HK-2 (cell line): ENCODE measurements around the gene POC5.
"Not testable (repeated sequence)": the region's sequence is repeated elsewhere in the genome, so short reads cannot be mapped to it uniquely, and the experiment has no call there.

Experiments used
- DNase-seq: peaks from one replicate; pipeline ENCODE4 v3.0.0-alpha.2; 2018; ENCODE audit not compliant: unreplicated experiment

POC5 gene

GRCh38 chr5:75717082-75717922 is at the start of gene POC5:
Gene POC5 (minus strand): TSS chr5:75717437. CDS start chr5:75712937, 4,500 bp downstream.
- DNase-seq = peak; percentile 92

- DNase-seq = no peak
Measured at GRCh38 chr5:75758116-75758515, 40.9 kb upstream of the POC5 start.

DNA sequence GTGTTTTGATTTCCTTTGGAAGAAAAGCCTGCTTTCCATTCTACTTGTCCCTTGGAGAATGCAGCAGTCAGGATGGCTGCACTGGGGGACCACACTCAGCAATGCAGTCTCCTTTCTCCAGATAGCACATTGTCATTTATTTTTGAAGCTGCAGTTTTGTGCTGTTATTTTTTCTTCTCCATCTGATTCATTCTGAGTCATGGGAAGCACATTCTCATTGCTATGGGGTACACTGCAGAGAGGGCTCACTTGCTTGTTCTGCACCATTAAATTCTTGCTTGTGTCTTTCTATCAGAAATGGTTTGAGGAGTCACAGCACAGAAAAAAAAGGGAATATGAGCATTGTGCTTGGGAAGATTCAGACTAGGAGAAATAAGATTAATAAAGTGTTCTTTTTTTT is 39.7 kb upstream of the POC5 start:
- DNase-seq = no peak

DNA sequence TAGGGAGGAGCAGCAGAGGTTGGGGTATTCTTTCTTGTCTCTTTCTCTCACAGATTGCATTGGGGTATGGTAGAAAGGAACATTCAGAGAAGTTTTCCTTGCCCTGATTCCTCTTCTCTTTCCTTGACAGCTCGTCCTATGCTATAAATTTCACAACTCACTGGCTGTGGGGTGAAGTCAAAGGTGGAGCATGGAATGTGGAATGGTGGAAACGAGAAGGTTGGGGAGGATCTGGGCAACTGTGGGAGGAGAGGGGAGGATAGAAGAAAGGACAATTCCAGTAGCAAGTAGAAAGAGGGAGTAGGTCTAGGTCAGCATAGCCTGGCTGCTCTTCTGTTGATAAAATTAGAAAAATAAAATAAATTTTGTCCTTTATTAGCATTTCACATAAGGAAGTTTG is 39.0 kb upstream of the POC5 start:
- no peak for DNase-seq

GRCh38 chr5:75753182-75753581 is 35.9 kb upstream of the POC5 start:
- no peak for DNase-seq

DNA sequence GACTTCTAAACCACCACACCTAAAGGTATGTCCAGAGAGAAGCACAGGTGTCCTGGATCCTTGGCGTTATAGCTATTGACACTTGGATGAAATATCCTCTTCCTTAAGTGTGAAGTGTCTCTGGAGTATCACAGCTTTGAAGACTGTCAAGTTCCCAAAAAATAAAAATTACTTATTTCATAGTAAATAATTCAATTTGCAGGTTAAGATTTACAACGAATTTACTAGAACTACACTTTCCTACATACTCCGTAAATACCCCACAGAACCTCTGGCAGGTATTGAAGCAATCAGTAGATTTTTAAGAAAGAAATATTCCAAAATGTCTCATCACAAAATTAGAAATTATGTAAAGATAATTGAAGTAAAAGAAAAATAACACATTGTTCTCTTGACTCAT is 27.1 kb upstream of the POC5 start:
- no peak for DNase-seq

DNA sequence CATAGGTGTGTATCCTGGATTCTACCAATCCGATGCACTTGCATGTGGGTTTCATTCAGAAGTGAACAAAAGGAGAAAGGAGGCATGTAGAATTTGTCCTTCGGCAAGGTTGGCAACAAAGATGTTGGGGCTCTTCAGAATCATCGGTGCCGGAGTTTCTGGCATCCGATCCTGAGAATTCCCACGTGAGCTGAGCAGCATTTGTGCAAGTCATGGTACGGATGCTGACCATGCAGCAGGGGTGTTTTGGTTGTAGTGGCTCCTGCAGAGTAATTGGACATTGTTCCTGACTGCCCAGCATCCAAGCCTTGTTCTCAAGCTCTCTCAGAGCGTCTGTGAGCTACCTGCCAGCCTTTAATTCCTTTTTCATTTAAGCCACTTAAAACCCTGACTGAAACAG is 19.0 kb upstream of the POC5 start:
- no peak for DNase-seq

- DNase-seq = no peak
Measured at GRCh38 chr5:75734913-75735789, 17.9 kb upstream of the POC5 start.

GRCh38 chr5:75733767-75734166 is 16.5 kb upstream of the POC5 start:
- DNase-seq = no peak

- DNase-seq = not testable (repeated sequence)
Measured at GRCh38 chr5:75731515-75731914, 14.3 kb upstream of the POC5 start.

- DNase-seq = no peak
Measured at GRCh38 chr5:75729321-75729720, 12.1 kb upstream of the POC5 start.

DNA sequence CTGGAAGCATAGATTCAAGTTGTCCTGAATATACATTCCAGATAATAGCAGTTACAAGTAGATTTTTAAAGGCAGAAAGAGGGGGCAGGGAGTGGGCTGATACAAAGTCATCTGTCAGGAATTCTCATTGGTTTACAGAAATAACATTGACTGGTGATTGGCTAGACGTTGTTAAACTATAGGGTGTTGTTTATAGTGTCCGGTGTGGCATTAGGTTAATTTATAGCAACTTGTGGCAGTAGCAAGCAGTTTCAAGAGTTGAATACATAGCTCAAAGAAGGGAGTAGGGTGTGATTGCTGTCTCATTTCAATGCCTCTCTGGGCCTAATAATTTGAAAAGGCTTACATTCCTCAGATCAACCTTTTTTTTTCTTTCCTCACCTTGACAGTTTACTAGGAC is 10.7 kb upstream of the POC5 start:
- no peak for DNase-seq

GRCh38 chr5:75726224-75726623 is 9.0 kb upstream of the POC5 start:
- not testable (repeated sequence) for DNase-seq

DNA sequence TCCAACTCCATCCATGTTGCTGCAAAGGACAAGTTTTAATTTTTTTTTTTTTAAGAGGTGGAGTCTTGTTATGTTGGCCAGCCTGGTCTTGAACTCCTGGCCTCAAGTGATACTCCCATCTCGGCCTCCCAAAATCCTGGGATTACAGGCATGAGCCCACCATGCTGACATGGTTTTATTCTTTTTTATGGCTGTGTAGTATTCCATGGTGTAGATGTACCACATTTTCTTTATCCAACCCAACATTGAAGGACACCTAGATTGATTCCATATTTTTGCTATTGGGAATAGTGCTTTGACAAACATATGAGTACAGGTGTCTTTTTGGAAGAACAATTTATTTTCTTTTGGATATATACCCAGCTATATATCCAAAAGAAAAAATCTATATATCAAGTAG is 6.1 kb upstream of the POC5 start:
- no peak for DNase-seq

DNA sequence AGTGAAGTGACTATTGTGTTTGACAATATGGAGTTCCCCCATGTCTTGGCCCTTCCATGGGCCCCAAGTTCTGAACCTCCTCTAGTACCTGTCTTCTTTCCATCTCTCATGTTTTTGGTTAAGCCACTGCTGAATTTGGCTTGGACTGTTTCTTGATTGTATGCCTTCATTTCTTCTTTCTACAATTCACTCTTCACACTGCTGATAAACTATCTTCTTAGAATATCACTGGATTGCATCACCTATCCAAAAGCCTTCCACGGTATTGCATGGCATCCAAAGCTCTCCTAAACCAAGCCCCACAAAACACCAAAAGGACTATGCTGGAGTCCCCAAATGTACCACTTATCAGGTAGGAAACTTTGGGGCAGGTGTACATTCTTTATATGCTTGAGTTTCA is 4.3 kb upstream of the POC5 start:
- DNase-seq = no peak

- no peak for DNase-seq
Measured at GRCh38 chr5:75720882-75721281, 3.6 kb upstream of the POC5 start.

GRCh38 chr5:75716715-75717081 is 539 bp downstream of the POC5 start:
- no peak for DNase-seq

DNA sequence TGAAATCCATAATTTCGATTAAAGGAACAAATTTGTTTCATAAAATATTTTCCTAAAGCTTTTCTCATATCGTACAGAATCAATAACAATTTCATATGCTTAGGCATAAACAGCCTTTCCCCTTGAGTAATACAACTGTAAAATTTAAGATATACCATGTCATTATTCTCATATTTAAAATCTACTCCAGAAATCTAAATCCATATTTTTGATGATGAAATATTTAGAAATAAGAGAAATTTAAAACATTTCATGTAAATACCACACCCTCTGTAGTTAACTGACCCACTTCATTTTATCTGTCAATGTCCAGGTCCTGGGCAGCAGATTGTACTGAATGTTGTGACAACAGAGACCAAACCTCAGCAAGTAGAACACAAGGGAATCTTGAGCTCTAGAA is 5.1 kb downstream of the POC5 start:
- DNase-seq = no peak

- DNase-seq = no peak
Measured at GRCh38 chr5:75711151-75711550, 6.1 kb downstream of the POC5 start.

DNA sequence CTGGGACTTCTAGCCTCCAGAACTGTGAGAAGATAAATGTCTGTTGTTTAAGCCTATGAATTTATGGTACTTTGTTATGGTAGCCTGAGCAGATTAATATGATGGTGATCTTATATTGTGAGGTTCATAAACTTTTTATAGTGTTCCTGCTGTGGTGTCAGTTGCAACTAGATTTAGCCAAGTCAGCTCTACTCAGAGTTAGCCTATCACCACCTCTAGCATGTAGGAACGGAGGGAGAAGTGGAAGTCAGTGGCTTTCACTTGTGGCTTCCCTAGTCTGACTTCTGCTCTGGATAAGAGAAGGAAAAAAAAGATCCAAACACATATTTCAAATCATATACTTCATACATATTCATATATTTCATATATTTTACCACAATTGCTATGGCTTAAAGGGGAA is 6.6 kb downstream of the POC5 start:
- no peak for DNase-seq

DNA sequence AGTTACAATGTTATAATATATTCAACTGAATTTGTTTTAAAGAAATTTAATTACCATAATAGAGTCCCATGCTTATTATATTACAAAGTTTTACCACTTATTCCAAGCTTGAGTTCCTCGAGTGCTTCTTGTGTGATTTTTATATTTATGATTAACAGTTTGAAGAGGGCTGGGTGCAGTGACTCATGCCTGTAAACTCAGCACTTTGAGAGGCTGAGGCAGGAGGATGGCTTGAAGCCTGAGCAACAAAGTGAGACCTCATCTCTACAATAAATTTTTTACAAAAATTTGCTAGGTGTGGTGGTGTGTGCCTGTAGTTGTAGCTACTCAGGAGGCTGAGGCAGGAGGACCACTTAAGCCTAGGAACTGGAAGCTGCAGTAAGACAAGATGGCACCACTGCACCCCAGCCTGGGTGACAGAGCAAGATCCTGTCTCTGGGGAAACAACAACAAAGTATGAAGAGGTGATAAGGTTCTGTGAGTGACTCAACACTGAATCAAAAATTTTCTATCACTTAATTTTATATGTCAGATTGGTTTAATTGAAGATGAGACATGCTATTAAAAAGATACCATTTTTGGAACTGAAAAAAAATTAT is 9.2 kb downstream of the POC5 start:
- DNase-seq = peak; percentile 25

- DNase-seq = no peak
Measured at GRCh38 chr5:75706775-75707174, 10.5 kb downstream of the POC5 start.

DNA sequence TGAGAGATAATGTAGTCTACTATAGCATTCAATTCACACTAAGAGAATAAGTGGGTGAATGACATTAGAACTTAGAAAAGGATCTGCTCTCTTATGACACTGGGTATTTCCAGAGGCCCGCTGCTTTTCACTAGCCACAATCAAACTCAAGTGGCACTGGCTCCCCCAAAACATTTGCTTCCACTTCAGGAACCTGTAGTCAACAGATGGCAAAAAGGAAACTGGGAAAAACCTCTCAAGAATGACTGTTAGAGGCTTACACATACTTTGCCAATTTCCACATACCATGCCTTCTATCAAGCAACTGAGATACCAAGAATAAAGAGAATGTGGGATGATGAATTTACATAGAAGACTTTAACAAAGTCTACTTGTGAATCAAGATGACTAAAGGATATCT is 11.2 kb downstream of the POC5 start:
- no peak for DNase-seq
